ENCODE results near the gene SLC16A9.

DNA sequence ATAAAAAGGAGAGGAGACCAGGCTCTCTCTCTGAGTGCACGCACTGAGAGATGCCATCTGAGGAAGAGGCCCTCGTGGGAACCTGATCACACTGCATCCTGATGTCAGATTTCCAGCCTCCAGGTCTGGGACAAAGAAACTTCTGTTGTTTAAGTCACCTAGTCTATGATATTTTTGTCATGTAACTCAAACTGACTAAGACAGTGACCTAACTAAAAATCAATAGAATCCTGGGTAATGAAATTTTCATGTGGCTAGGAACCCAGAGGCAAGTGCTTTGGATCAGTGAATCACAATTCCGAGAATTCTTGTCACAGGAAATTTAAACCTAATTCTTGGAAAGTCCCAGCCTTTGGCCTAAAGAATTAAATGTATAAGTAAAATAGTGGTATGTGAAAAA, 107.7 kb downstream of the SLC16A9 start:
- TF ChIP-seq YY1 (IDR thresholded peaks at IDR 0.05; ENCODE audit: insufficient read depth, insufficient read length) = no peak
- no peak for TF ChIP-seq ZNF274 (IDR thresholded peaks at IDR 0.05; ENCODE audit: low read depth, low read length)

Measured in NT2/D1 (cell line).